ENCODE results near the gene DIS3L2. TPM values are rescaled to one million over a fixed set of nuclear protein-coding genes. Genes with fewer than 3 reads are reported as not detected.

Gene DIS3L2
- total RNA-seq, 2 donors from 2014 or later, result 19.6 to 22.1 TPM

DNA sequence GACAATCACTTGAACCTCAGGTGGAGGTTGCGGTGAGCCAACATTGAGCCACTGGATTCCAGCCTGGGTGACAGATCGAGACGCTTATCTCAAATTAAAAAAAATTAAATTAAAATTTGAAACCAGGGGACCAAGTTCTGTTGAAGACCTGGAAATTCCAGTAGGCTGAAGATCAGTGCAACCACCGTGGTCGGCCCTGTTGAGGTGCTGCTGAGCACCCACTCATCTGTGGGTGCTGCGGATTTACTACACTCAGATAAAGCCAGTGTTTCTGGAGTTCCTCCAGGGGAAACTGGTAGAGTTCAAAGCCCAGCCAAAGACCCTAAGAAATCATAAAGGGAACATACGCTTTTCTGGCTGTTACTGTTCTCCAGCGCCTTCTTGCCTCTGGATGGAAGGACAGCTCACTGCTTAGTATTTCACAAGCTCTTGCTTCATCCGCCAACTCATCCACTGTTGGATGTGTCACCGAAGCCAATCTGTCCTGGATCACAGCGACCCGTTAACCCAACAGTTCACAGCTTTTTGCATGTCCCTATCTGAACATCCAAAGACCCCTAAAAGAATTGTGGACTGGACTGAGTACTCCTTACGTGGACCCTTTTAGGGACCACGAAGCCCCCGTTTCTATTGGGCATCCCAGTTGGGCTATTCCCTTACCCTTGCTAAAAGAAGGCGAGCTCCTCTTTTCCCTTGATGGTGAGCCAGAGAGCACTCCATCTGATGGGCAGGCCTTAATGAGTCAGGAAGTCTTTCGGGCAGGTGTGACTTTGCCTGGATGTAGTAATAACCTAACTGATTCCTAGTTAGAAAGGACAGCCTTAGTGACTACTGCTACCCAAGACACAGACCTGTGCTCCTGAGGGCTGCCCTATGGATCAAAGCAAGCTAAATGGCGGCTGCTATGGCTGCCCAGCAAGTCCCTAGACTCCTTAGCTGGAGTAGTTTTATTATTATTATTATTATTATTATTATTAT lies 411.0 kb downstream of the DIS3L2 start:
- no peak for DNase-seq (ENCODE audit: low spot score)
- no peaks in the 10 kb centered on the region for H3K36me3 ChIP-seq
- TF ChIP-seq CTCF (IDR thresholded peaks at IDR 0.05), result no peak
- no peaks in the 10 kb centered on the region for H3K9me3 ChIP-seq
- no peaks in the 10 kb centered on the region for H3K4me1 ChIP-seq
- no peak overlapping the region for H3K4me3 ChIP-seq
- no peaks in the 10 kb centered on the region for H3K27me3 ChIP-seq
- no peak overlapping the region for H3K27ac ChIP-seq

GRCh38 chr2:232374356-232374755 lies 412.8 kb downstream of the DIS3L2 start:
- Histone ChIP-seq H3K27me3 (no peaks in the 10 kb centered on the region), H3K4me1 (no peaks in the 10 kb centered on the region), H3K27ac (no peak overlapping the region), H3K36me3 (no peaks in the 10 kb centered on the region), H3K4me3 (no peak overlapping the region), H3K9me3 (no peaks in the 10 kb centered on the region)
- no peak for TF ChIP-seq CTCF (IDR thresholded peaks at IDR 0.05)
- no peak for DNase-seq (ENCODE audit: low spot score)

DNA sequence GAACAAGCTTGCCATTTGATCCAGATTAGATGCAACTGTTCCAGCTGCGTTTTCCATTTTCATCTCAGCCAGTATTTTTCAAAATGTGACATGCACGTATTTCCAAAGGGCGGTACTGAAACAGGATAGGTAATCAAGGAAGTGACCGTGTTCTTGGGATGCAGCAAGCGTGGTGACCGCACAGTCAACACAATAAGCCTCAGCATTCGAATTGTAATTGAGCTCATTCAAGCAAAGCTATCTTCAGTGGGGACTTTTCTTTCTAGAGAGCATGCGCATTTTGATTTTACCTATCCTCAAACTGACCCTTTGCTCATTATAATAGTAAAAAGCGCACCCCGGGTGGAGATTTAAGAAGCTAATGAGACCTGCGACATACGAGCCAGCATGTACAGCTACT lies 413.7 kb downstream of the DIS3L2 start:
- no peak for DNase-seq (ENCODE audit: low spot score)
- no peaks in the 10 kb centered on the region for H3K4me1 ChIP-seq
- no peak overlapping the region for H3K27ac ChIP-seq
- no peak for TF ChIP-seq CTCF (IDR thresholded peaks at IDR 0.05)
- no peak overlapping the region for H3K4me3 ChIP-seq
- no peaks in the 10 kb centered on the region for H3K27me3 ChIP-seq
- H3K9me3 ChIP-seq, result no peaks in the 10 kb centered on the region
- H3K36me3 ChIP-seq, result no peaks in the 10 kb centered on the region

- Histone ChIP-seq H3K36me3 (no peaks in the 10 kb centered on the region), H3K27ac (no peak overlapping the region), H3K4me1 (no peaks in the 10 kb centered on the region), H3K27me3 (no peaks in the 10 kb centered on the region), H3K9me3 (no peaks in the 10 kb centered on the region), H3K4me3 (no peak overlapping the region)
- no peak for TF ChIP-seq CTCF (IDR thresholded peaks at IDR 0.05)
- DNase-seq (ENCODE audit: low spot score), result no peak
Measured at GRCh38 chr2:232376260-232376659, 414.7 kb downstream of the DIS3L2 start.

GRCh38 chr2:232376713-232377112 lies 415.2 kb downstream of the DIS3L2 start:
- Histone ChIP-seq H3K36me3 (no peaks in the 10 kb centered on the region), H3K27ac (no peak overlapping the region), H3K9me3 (no peaks in the 10 kb centered on the region), H3K27me3 (no peaks in the 10 kb centered on the region), H3K4me1 (no peaks in the 10 kb centered on the region), H3K4me3 (no peak overlapping the region)
- TF ChIP-seq CTCF (IDR thresholded peaks at IDR 0.05), result no peak
- DNase-seq (ENCODE audit: low spot score), result no peak
